Dendritic cell treated with granulocyte-macrophage colony-stimulating factor and Interleukin-4, amounts not matched to agents 40 ng/mL and 50 ng/mL, for 4 days (primary cell): ENCODE results near the gene USP16.
"Not testable (repeated sequence)": the region's sequence is repeated elsewhere in the genome, so short reads cannot be mapped to it uniquely, and the experiment has no call there.

Source experiments
- H3K27ac Mint-ChIP-seq: one replicate; pipeline ENCODE4 v1.8.0; 2022; ENCODE audit warnings: mild to moderate bottlenecking, mixed read lengths
- H3K27me3 Mint-ChIP-seq: one replicate; pipeline ENCODE4 v1.8.0; 2022; ENCODE audit warnings: mild to moderate bottlenecking, mixed read lengths
- H3K36me3 Mint-ChIP-seq: one replicate; pipeline ENCODE4 v1.8.0; 2022; ENCODE audit warnings: low read depth, mixed read lengths
- H3K4me1 Mint-ChIP-seq: one replicate; pipeline ENCODE4 v1.8.0; 2022; ENCODE audit warnings: low read depth, mixed read lengths
- H3K4me3 Mint-ChIP-seq: one replicate; pipeline ENCODE4 v1.8.0; 2022; ENCODE audit warnings: mild to moderate bottlenecking, moderate library complexity, mixed read lengths
- H3K9me3 Mint-ChIP-seq: one replicate; pipeline ENCODE4 v1.8.0; 2022; ENCODE audit warnings: mixed read lengths
- intact Hi-C: fragments of 100-400 bp; cut with micrococcal nuclease; formaldehyde crosslinking; loops from one replicate; pipeline ENCODE4 v1.15.0; 2022

Gene USP16

DNA sequence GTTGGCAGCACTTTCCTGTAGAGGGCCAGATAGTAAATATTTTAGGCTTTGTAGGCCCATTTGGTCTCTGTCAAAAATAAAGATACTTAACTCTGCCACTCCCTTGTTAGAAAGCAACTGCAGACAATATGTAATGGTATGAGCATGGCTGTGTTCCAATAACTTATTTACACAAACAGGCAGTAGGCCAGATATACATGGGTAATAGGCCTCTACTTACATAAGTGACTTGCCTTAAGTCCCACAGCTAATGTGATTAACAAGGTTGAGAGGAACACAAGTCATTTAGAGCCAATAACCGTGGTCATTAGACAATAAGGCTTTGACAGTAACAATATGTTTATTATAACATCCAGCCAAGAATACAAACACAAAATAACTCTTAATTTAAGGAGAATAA, 31.5 kb downstream of the USP16 start:
- no peak overlapping the region for H3K4me3 Mint-ChIP-seq
- no peaks in the 10 kb centered on the region for H3K9me3 Mint-ChIP-seq
- no peaks in the 10 kb centered on the region for H3K27me3 Mint-ChIP-seq
- H3K4me1 Mint-ChIP-seq, result no peaks in the 10 kb centered on the region
- no peak overlapping the region for H3K27ac Mint-ChIP-seq
- peaks cover 70% of the 10 kb centered on the region for H3K36me3 Mint-ChIP-seq
- intact Hi-C loops, result no loop called here

DNA sequence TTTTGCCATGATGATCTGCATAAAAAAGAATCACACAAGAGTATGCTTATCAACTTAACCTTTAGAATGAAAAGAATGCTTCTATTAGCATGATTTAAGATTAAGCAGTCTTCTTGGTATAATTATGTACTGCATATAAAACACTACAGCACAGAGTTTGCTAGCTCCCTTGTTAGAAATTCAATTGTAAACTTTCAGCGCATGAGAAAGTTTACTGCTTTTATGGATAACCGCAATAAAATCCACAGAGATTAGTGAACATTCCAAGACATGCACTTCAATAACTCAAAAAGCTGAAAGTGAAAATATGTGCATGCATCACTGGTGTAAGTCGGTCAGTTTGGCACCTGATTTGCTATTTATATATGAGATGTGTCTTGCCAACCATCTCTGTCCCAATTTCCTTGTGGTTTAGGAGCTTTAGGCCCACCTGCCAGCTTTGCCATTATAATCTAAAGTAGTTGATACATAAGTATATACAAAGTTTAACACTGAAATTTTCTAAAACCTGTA, 32.1 kb downstream of the USP16 start:
- intact Hi-C loops, result no loop called here
- Mint-ChIP-seq H3K4me1 (no peaks in the 10 kb centered on the region), H3K9me3 (no peaks in the 10 kb centered on the region), H3K36me3 (peaks cover 76% of the 10 kb centered on the region), H3K27me3 (no peaks in the 10 kb centered on the region), H3K4me3 (no peak overlapping the region), H3K27ac (no peak overlapping the region)

DNA sequence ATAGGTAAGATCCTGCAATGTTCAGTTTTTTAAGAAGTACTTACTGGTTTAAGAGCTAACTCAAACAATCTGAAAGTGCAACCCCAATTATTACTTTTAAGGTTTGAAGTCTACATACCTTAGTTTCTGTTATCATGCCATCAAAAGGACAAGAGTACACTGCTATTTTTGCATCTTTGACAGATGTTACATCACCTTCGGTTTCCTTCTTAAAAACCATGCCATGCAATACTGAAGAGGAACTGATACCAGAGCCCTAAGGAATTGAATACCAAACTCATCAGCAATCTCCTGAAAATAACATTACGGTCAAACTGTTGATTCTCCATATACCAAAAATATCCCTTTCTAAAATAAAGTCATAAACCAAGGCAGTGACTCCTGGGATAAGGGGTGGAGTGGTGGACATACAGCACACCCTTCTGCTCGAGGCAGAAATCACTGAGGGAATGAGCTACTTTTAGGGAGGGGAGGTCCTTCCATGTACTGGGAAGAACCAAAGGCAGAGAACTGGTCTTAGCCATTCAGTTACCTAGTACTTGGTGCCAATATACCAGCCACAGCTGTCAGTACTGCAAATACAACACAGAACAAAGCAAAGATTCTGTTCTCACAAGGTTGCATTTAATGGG, 40.5 kb downstream of the USP16 start:
- Mint-ChIP-seq H3K27me3 (no peaks in the 10 kb centered on the region), H3K4me3 (no peak overlapping the region), H3K4me1 (peaks cover 5% of the 10 kb centered on the region), H3K9me3 (no peaks in the 10 kb centered on the region), H3K27ac (peak overlapping the region; percentile 55), H3K36me3 (peaks cover 76% of the 10 kb centered on the region)
- intact Hi-C loops, result no loop called here

DNA sequence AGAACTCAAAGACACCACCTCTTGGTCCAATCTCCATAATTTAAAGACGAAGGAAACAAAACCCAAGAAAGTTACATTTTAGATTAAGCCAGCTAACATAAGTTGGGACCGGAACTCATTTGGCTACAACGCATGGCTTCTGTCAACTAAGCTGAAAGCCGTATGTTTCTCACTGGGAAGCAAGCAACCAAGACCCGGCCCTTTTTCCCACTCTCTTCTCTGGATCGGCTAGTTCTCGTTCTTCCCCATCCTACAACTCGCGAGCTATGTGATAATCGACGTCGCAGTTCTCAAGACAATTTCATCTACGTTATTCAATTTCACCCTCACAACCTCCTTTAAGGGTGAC, 48.4 kb downstream of the USP16 start:
- H3K27ac Mint-ChIP-seq, result peak overlapping the region; percentile 95
- H3K36me3 Mint-ChIP-seq, result peaks cover 38% of the 10 kb centered on the region
- intact Hi-C loops, result loop anchor here (1.0 to 5.0 kb wide), 2 partner anchors 46 to 81 kb away; partner anchors contain the start of gene LTN1
- H3K4me3 Mint-ChIP-seq, result peak overlapping the region; percentile 97
- no peaks in the 10 kb centered on the region for H3K9me3 Mint-ChIP-seq
- no peaks in the 10 kb centered on the region for H3K27me3 Mint-ChIP-seq
- peaks cover 28% of the 10 kb centered on the region for H3K4me1 Mint-ChIP-seq

DNA sequence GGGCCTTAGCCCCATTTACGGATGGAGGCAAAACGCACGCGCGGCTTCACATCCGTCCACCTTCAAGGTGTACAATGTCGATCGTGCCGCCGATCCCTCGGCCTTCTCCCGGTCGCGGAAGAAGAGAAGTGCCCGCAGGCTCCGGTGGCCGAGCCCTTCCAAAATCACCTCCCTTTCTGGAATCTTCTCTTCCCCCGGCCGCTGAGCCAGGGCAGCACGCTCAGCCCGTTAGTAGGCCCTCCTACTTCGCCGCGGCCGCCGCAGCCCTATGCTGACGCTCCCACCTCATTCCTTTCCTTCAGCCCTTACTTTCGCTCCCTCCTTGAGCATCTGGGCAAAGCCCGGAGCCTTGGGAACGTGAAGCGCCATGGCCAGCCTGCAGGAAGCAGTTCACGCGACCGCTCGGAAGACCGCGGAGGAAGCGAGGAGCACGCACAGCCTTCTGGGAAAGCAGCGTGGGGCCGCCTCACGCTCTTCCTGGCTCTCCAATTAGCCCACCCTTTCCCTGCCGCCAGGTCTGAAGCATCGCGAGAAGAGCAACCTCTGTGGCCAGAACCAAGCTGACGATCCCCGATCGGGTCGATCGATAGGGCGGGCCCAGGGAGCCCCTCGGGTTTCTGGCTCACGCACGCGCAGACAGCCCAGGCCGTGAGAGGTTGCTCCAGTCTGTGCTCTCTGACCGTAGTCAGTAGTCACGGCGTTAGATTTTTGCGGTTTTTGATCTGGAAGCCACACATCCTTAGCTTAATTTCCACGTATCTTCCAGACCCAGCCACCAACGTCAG, 48.9 kb downstream of the USP16 start, which contains the start of gene CCT8:
CCT8 (minus strand) TSS at position 427 of the 785 bp plus-strand sequence; CDS start at position 369, 58 bp downstream.
- peak within 1 kb of the TSS; percentile 97 for H3K4me3 Mint-ChIP-seq
- peaks cover 34% of the 10 kb centered on the region for H3K4me1 Mint-ChIP-seq
- H3K27me3 Mint-ChIP-seq, result no peaks in the 10 kb centered on the region
- H3K27ac Mint-ChIP-seq, result peak within 1 kb of the TSS; percentile 95
- H3K9me3 Mint-ChIP-seq, result no peaks in the 10 kb centered on the region
- intact Hi-C loops, result loop anchor here (1.0 to 5.0 kb wide), 2 partner anchors 46 to 81 kb away; partner anchors contain the start of gene LTN1
- peaks cover 36% of the 10 kb centered on the region for H3K36me3 Mint-ChIP-seq

DNA sequence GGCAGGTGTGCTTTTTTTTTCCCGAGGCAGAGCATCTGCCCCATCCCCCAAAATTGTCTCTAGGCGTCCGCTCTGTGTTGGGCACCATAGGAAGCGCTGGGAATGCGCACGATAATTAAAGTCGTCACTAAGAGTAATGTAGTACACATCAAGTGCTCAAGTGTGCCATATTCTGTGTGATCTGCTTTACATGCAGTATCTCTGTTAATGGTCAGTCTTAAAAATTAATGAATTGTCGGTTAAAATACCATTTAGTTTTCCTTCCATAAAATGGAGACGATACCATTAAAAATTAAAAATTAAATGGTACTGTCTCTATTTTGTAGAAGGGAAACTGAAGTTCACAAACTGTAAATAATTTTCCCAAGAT, 49.5 kb downstream of the USP16 start:
- intact Hi-C loops, result loop anchor here (5.0 kb wide), 1 partner anchor 47 kb away; no protein-coding TSS in a partner anchor
- Mint-ChIP-seq H3K9me3 (no peaks in the 10 kb centered on the region), H3K4me3 (peak overlapping the region; percentile 97), H3K36me3 (peaks cover 36% of the 10 kb centered on the region), H3K4me1 (peaks cover 40% of the 10 kb centered on the region), H3K27me3 (no peaks in the 10 kb centered on the region), H3K27ac (peak overlapping the region; percentile 95)

DNA sequence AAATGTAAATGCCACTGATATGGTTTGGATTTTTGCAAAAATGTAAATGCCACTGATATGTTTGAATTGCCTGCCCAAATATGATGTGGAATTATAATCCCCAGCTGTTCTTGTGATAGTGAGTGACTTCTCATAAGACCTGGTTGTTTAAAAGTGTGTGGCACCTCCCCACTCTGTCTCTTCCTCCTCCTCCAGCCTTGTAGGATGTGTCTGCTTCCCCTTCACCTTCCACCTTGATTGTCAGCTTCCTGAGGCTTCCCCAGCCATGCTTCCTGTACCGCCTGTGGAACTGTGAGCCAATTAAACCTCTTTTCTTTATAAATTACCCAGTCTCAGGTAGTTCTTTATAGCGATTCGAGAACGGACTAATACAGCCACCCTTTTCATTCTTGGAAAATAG, 50.3 kb downstream of the USP16 start:
- intact Hi-C loops, result loop anchor here (5.0 kb wide), 2 partner anchors 47 to 223 kb away; partner anchors contain the start of gene BACH1
- peaks cover 28% of the 10 kb centered on the region for H3K36me3 Mint-ChIP-seq
- no peaks in the 10 kb centered on the region for H3K9me3 Mint-ChIP-seq
- no peak overlapping the region for H3K27ac Mint-ChIP-seq
- H3K4me1 Mint-ChIP-seq, result peaks cover 47% of the 10 kb centered on the region
- no peaks in the 10 kb centered on the region for H3K27me3 Mint-ChIP-seq
- H3K4me3 Mint-ChIP-seq, result no peak overlapping the region

DNA sequence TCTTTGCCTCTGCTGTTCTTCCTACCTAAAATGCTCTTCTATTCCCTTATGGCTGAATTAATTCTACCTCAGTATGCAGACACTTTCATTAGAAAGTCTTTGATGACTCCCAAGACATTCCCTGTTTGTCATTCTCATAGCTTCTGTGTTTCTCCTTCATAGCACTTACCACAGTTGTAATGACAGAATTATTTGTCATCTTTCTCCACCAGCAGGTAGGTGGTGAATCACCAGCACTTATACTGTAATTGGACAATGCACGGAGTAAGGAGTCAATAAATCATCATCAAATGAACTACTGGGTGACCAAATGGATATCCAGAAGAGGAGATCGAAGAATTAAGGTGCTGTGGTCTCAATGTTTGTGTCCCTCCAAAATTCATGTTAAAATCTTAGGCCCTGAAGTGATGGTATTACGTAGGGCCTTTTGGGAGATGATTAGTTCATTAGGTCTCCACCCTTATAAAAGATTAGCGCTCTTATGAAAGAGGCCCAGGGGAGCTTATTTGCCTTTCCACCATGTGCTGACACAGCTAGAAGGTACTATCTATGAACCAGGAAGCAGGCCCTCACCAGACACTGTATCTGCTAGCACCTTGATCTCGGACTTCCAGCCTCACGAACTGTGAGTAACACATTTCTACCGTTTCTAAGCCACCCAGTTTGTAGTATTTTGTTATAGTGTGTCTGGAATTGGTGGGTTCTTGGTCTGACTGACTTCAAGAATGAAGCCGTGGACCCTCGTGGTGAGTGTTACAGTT, 51.4 kb downstream of the USP16 start:
- H3K9me3 Mint-ChIP-seq, result no peaks in the 10 kb centered on the region
- peaks cover 56% of the 10 kb centered on the region for H3K4me1 Mint-ChIP-seq
- intact Hi-C loops, result loop anchor here (5.0 kb wide), 1 partner anchor 221 kb away; the partner anchor contains the start of gene BACH1
- no peaks in the 10 kb centered on the region for H3K27me3 Mint-ChIP-seq
- peak overlapping the region; percentile 89 for H3K27ac Mint-ChIP-seq
- peaks cover 27% of the 10 kb centered on the region for H3K36me3 Mint-ChIP-seq
- no peak overlapping the region for H3K4me3 Mint-ChIP-seq

DNA sequence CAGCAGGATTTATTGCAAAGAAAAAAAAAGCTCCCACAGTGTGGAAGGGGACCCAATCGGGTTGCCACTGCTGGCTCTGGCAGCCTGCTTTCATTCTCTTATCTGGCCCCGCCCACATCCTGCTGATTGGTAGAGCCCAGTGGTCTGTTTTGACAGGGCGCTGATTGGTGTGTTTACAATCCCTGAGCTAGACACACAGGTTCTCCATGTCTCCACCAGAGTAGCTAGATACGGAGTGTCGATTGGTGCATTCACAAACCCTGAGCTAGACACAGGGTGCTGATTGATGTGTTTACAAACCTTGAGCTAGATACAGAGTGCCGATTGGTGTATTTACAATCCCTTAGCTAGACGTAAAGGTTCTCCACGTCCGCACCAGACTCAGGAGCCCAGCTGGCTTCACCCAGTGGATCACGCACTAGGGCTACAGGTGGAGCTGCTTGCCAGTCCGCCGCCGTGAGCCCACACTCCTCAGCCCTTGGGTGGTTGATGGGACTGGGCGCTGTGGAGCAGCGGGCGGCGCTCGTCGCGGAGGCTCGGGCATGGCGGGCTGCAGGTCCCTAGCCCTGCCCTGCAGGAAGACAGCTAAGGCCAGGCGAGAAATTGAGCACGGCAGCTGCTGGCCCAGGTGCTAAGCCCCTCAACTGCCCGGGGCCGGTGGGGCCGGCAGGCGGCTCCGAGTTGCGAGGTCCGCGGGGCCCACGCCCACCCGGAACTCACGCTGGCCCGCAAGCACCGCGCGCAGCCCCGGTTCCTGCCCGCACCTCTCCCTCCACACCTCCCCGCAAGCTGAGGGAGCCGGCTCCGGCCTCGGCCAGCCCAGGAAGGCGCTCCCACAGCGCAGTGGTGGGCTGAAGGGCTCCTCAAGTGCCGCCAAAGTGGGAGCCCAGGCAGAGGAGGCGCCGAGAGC, 52.5 kb downstream of the USP16 start:
- Mint-ChIP-seq H3K4me3 (peak overlapping the region; percentile 76), H3K4me1 (peaks cover 47% of the 10 kb centered on the region), H3K27ac (peak overlapping the region; percentile 89), H3K36me3 (peaks cover 20% of the 10 kb centered on the region)
- intact Hi-C loops, result loop anchor here (5.0 kb wide), 1 partner anchor 220 kb away; the partner anchor contains the start of gene BACH1
- not testable (repeated sequence) for H3K27me3 Mint-ChIP-seq, H3K9me3 Mint-ChIP-seq

DNA sequence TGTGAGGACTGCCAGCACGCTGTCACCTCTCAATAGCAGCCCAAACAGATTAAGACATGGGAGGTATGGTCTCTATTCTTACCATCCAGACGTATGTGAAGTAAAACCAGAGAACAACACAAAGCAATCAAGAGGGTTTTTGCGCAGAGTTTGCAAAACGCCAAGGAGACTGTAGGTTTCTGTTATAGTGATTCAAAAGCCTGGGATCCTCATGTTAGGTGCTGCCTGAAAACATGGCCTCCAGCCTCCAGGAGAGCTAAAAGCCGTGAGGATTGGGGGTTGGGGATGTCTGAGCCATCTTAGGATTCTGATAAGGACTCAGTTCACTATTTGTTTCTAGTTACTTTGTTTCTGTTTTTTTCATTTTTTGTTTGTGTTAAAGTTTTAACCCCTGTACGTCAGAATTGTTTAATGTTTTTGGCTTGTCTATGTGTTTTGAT, 53.2 kb downstream of the USP16 start:
- peaks cover 41% of the 10 kb centered on the region for H3K4me1 Mint-ChIP-seq

DNA sequence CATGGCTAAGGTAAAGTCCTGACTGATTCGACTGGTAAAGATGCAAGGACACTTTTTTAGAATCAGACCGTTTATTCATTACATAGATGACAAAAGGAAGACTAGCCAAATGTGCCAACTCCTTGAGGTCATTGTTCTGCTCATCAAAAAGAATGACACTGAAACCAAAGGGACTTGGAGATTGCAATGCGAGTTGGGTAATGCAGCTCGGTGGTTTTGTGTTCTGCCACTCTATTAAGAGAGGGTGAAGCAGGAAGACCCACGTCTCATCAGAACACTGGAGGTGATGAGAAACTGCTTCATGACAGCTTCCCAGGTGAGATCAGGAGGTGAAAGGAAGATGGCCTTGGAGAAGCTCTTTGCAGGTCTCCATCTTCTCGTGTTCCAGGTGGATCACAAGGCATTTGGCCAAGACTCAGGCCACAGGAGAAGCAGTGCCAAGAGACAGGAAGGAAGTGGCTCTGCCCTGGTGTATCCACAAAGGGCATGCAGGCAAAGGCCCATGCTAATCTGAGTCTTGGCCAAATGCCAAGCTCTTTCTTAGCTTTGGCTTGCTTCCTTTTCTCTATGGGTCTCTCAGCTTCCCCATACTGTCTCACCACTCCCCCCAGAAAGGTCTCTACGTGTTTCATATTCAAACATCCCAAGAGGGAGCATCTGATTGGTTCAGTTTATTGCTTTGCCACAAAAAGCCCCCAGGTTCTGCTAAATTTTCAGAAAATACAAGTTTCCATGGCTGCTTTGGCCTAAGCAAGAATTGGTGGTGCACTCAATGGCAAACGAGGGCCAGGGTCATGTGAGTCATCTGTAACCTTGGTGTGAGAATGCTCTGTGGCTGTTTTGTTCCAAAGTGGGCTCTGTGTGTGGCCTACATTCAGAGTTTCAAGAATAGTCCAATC, 54.6 kb downstream of the USP16 start:
- Mint-ChIP-seq H3K27me3 (no peaks in the 10 kb centered on the region), H3K4me3 (no peak overlapping the region), H3K27ac (peak overlapping the region; percentile 89), H3K4me1 (peaks cover 38% of the 10 kb centered on the region), H3K9me3 (no peaks in the 10 kb centered on the region), H3K36me3 (no peaks in the 10 kb centered on the region)
- intact Hi-C loops, result loop anchor here (5.0 kb wide), 1 partner anchor 218 kb away; the partner anchor contains the start of gene BACH1

More for the DNA sequence above, 53.2 kb downstream of the USP16 start:
- Mint-ChIP-seq H3K4me3 (peak overlapping the region; percentile 76), H3K27me3 (no peaks in the 10 kb centered on the region), H3K27ac (peak overlapping the region; percentile 89), H3K9me3 (no peaks in the 10 kb centered on the region), H3K36me3 (peaks cover 14% of the 10 kb centered on the region)
- intact Hi-C loops, result loop anchor here (5.0 kb wide), 1 partner anchor 220 kb away; the partner anchor contains the start of gene BACH1

DNA sequence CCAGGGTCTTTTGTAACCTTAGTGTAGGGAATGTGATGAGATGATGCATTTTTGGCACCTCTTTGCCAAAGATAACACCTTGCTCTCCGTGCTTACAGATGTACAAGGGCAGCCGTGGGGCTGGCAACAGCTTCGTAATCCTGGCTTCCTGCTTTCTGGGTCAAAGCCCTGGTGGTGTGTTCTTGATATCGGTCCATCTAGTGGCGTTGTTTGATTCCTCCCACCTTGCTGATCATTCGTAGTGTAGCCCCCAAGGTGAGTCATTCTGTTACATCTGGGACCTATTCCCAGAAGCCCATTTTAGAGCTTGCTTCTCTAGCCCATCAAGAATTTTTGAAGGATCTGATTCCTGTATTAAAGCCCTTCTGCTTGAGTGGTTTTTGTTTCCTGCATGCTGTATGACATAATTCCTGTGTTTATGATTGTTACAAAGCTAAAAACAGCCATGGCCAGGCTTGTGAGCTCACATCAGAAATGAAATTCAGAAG, 56.0 kb downstream of the USP16 start:
- Mint-ChIP-seq H3K9me3 (no peaks in the 10 kb centered on the region), H3K4me1 (peaks cover 33% of the 10 kb centered on the region), H3K4me3 (peak overlapping the region; percentile 30), H3K27me3 (no peaks in the 10 kb centered on the region), H3K27ac (peak overlapping the region; percentile 89), H3K36me3 (no peaks in the 10 kb centered on the region)
- intact Hi-C loops, result no loop called here
